HCT116 (cell line): ENCODE data around the gene CNTN4. TPM values are rescaled to one million over a fixed set of nuclear protein-coding genes. Genes with fewer than 3 reads are reported as not detected.

Experiments
- ATAC-seq: fragments of 200-7000 bp; cut with Tn5 transposase; 2 replicates; pipeline ENCODE4 v1.9.1; 2020; ENCODE audit warnings: mild to moderate bottlenecking, moderate library complexity
- BruUV-seq: library from RNA; stranded (reverse); fragments of 400-500 nt; replicated peaks from 2 replicates; lab custom pipeline; 2021; lab: Mats Ljungman, UMichigan
- CTCF ChIA-PET: fragments of 300-600 bp; sonication (Branson Sonifier 250); formaldehyde crosslinking; loops from one replicate; lab custom pipeline; 2021; ENCODE audit warnings: antibody characterized with exemption; lab: Charles Lee
- POLR2A ChIA-PET: fragments of 300-600, 350-600 bp; sonication (Branson Sonifier 250); formaldehyde crosslinking; loops from one replicate; lab custom pipeline; 2021; ENCODE audit warnings: antibody characterized with exemption; lab: Charles Lee
- RAD21 ChIA-PET, 2 experiments: fragments of 300-600 bp; sonication (Branson Sonifier 250); formaldehyde crosslinking; loops; one replicate each; lab custom pipeline; 2023; ENCODE audit warnings: low total read pairs in 2 of 2; ENCODE audit not compliant: uncharacterized antibody in 2 of 2, unreplicated experiment in 2 of 2, low non-redundant PET in 1 of 2; lab: Charles Lee
- DNase-seq: peaks from one replicate; pipeline ENCODE4 v3.0.0-alpha.2; 2010; ENCODE audit warnings: low read depth, low spot score
- H2AFZ ChIP-seq: fragments of 200-600 bp; shearing (Covaris generic), sonication (generic); 2 replicates; pipeline ENCODE4 v1.6.1; 2017; ENCODE audit warnings: low read depth, mixed run types, mixed read lengths, antibody characterized with exemption, low read length; ENCODE audit not compliant: poor library complexity, severe bottlenecking
- H3K27ac ChIP-seq: 2 replicates; pipeline ENCODE4 v1.5.1; 2012; ENCODE audit warnings: low read depth, low read length
- H3K27me3 ChIP-seq: fragments of 200-600 bp; sonication (generic); 2 replicates; pipeline ENCODE4 v1.6.1; 2016; ENCODE audit warnings: mixed run types, low read length, mixed read lengths; ENCODE audit not compliant: insufficient read depth
- H3K36me3 ChIP-seq, 2 experiments: fragments of 200-500 bp in 1 of 2; fragments of 200-600 bp in 1 of 2; sonication (Bioruptor generic) in 1 of 2; sonication (generic) in 1 of 2; 2 replicates each; pipeline versions ENCODE4 v1.5.1 to v1.6.1; 2014 to 2016; ENCODE audit warnings: low read length in 2 of 2, inconsistent platforms in 1 of 2, mixed read lengths in 1 of 2, mixed run types in 1 of 2; ENCODE audit not compliant: insufficient read depth in 2 of 2, control insufficient read depth in 1 of 2
- H3K4me1 ChIP-seq, 2 experiments: fragments of 200-600 bp in 1 of 2; sonication (generic) in 1 of 2; 2 replicates each; pipeline versions ENCODE4 v1.5.1 to v1.6.1; 2012 to 2017; ENCODE audit warnings: low read length in 2 of 2, inconsistent platforms in 1 of 2, mild to moderate bottlenecking in 1 of 2, mixed read lengths in 1 of 2, mixed run types in 1 of 2, moderate library complexity in 1 of 2; ENCODE audit not compliant: insufficient read depth in 2 of 2, control insufficient read depth in 1 of 2
- H3K4me2 ChIP-seq: fragments of 200-600 bp; sonication (generic); 2 replicates; pipeline ENCODE4 v1.6.1; 2017; ENCODE audit warnings: mixed run types, low read length, mixed read lengths
- H3K4me3 ChIP-seq, 2 experiments: fragments of 200-600 bp in 1 of 2; sonication (generic) in 1 of 2; replicated peaks in 1 of 2; 2 replicates each; pipeline ENCODE4 v1.5.1; 2011 to 2016; ENCODE audit warnings: low read length in 2 of 2, control low read depth in 1 of 2, low read depth in 1 of 2, mild to moderate bottlenecking in 1 of 2, mixed read lengths in 1 of 2, mixed run types in 1 of 2
- H3K79me2 ChIP-seq: fragments of 200-600 bp; sonication (generic); 2 replicates; pipeline ENCODE4 v1.6.1; 2017; ENCODE audit warnings: mild to moderate bottlenecking, mixed run types, low read length, moderate library complexity, mixed read lengths; ENCODE audit not compliant: insufficient read depth
- H3K9ac ChIP-seq: fragments of 200-600 bp; sonication (generic); 2 replicates; pipeline ENCODE4 v1.6.1; 2016; ENCODE audit warnings: low read length, mixed read lengths
- H3K9me2 ChIP-seq: fragments of 200-600 bp; sonication (generic), shearing (Covaris generic); 2 replicates; pipeline ENCODE4 v1.6.1; 2017; ENCODE audit warnings: mixed run types, mild to moderate bottlenecking, moderate library complexity; ENCODE audit not compliant: insufficient read depth
- H3K9me3 ChIP-seq, 2 experiments: fragments of 200-500 bp in 1 of 2; fragments of 200-600 bp in 1 of 2; sonication (Bioruptor generic) in 1 of 2; sonication (generic) in 1 of 2; 2 replicates each; pipeline ENCODE4 v1.6.1; 2014 to 2017; ENCODE audit warnings: low read length in 2 of 2, mixed read lengths in 2 of 2, inconsistent platforms in 1 of 2, low read depth in 1 of 2, mild to moderate bottlenecking in 1 of 2, mixed run types in 1 of 2, moderate library complexity in 1 of 2; ENCODE audit not compliant: control insufficient read depth in 1 of 2, insufficient read depth in 1 of 2
- H4K20me1 ChIP-seq: fragments of 200-600 bp; sonication (generic), shearing (Covaris generic); 2 replicates; pipeline ENCODE4 v1.6.1; 2017; ENCODE audit warnings: mixed run types, mild to moderate bottlenecking, moderate library complexity; ENCODE audit not compliant: insufficient read depth
- ATF3 ChIP-seq: IDR thresholded peaks from 2 replicates; pipeline ENCODE4 v1.6.1; 2012
- CBX3 ChIP-seq: IDR thresholded peaks from 2 replicates; pipeline ENCODE4 v1.6.1; 2012; ENCODE audit warnings: low read depth
- CEBPB ChIP-seq: IDR thresholded peaks from 2 replicates; pipeline ENCODE4 v1.6.1; 2012; ENCODE audit warnings: low read depth
- EGR1 ChIP-seq: IDR thresholded peaks from 2 replicates; pipeline ENCODE4 v1.6.1; 2012; ENCODE audit warnings: low read depth
- EZH2 ChIP-seq: fragments of 200-600 bp; sonication (generic); IDR thresholded peaks from 2 replicates; pipeline ENCODE4 v1.6.1; 2017; ENCODE audit warnings: antibody characterized with exemption, mixed run types
- EZH2phosphoT487 ChIP-seq: fragments of 200-600 bp; IDR thresholded peaks from 2 replicates; pipeline ENCODE4 v1.6.1; 2018; ENCODE audit warnings: antibody characterized with exemption, borderline replicate concordance
- FOSL1 ChIP-seq: IDR thresholded peaks from 2 replicates; pipeline ENCODE4 v1.6.1; 2012; ENCODE audit warnings: low read depth
- JUND ChIP-seq: IDR thresholded peaks from 2 replicates; pipeline ENCODE4 v1.6.1; 2012
- POLR2A ChIP-seq: IDR thresholded peaks from 2 replicates; pipeline ENCODE4 v1.7.0; 2011; ENCODE audit warnings: borderline replicate concordance; ENCODE audit not compliant: insufficient read depth, insufficient read length; ENCODE audit errors: extremely low read depth
- RAD21 ChIP-seq: IDR thresholded peaks from 2 replicates; pipeline ENCODE4 v1.6.1; 2012; ENCODE audit warnings: low read depth, mild to moderate bottlenecking
- SIN3A ChIP-seq: IDR thresholded peaks from 2 replicates; pipeline ENCODE4 v1.6.1; 2012; ENCODE audit warnings: low read depth
- SRF ChIP-seq: IDR thresholded peaks from 2 replicates; pipeline ENCODE4 v1.6.1; 2012; ENCODE audit warnings: low read depth
- YY1 ChIP-seq: IDR thresholded peaks from 2 replicates; pipeline ENCODE4 v1.6.1; 2011; ENCODE audit warnings: low read length, low read depth, moderate library complexity, mild to moderate bottlenecking; ENCODE audit not compliant: insufficient replicate concordance; ENCODE audit errors: extremely low read depth
- intact Hi-C: fragments of 100-400 bp; cut with micrococcal nuclease; formaldehyde crosslinking; loops from 2 replicates; pipeline ENCODE4 v1.10.0; 2022
- total RNA-seq: library from RNA; stranded (reverse); gene quantifications from one replicate; pipeline ENCODE4 v1.2.1, GENCODE V29; 2021; ENCODE audit not compliant: unreplicated experiment
- TF ChIP-seq, protein P1 (sequence below): IDR thresholded peaks from 2 replicates; pipeline ENCODE4 v1.6.1; 2011; ENCODE audit warnings: mild to moderate bottlenecking, low read length, moderate library complexity; ENCODE audit not compliant: insufficient replicate concordance; ENCODE audit errors: extremely low read depth
- TF ChIP-seq, protein P2 (sequence below): IDR thresholded peaks from 2 replicates; pipeline ENCODE4 v1.6.1; 2012; ENCODE audit warnings: low read depth

Gene CNTN4
- total RNA-seq, 1 experiment from 2014 or later, result not detected

DNA sequence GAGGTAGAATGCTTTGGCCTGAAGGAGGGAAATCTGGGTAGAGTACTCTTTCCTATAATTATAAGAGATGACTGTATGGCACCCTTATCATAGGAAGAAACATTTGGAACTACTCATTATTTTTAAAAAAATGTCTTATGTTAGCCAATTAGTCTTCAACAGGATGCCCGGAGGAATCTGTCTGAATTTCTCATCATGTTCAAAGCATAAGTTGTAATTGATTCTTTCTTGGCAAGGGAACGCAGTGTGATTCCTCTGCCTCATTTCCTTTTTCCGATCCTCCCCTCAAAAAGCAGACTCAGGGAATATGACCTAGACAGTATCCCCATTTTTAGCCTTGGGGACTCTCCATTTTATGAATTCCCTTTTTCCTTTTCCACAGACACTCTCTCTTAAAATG lies 846.5 kb downstream of the CNTN4 start:
- Histone ChIP-seq H3K4me2 (no peak overlapping the region), H3K4me1 (no peaks in the 10 kb centered on the region), H3K27ac (no peak overlapping the region), H3K9ac (no peak overlapping the region), H3K9me2 (no peaks in the 10 kb centered on the region), H3K9me3 (no peaks in the 10 kb centered on the region), H3K36me3 (no peaks in the 10 kb centered on the region), H3K4me3 (no peak overlapping the region), H2AFZ (no peak overlapping the region), H4K20me1 (no peaks in the 10 kb centered on the region), H3K27me3 (no peaks in the 10 kb centered on the region), H3K79me2 (no peaks in the 10 kb centered on the region)
- RAD21 ChIA-PET, result no interaction called here
- intact Hi-C loops, result no loop called here
- DNase-seq (no peak), ATAC-seq (no peak)
- no peak for TF ChIP-seq POLR2A
- no peak for TF ChIP-seq JUND
- TF ChIP-seq, protein P1, sequence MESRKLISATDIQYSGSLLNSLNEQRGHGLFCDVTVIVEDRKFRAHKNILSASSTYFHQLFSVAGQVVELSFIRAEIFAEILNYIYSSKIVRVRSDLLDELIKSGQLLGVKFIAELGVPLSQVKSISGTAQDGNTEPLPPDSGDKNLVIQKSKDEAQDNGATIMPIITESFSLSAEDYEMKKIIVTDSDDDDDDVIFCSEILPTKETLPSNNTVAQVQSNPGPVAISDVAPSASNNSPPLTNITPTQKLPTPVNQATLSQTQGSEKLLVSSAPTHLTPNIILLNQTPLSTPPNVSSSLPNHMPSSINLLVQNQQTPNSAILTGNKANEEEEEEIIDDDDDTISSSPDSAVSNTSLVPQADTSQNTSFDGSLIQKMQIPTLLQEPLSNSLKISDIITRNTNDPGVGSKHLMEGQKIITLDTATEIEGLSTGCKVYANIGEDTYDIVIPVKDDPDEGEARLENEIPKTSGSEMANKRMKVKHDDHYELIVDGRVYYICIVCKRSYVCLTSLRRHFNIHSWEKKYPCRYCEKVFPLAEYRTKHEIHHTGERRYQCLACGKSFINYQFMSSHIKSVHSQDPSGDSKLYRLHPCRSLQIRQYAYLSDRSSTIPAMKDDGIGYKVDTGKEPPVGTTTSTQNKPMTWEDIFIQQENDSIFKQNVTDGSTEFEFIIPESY, result no peak
- no peak for TF ChIP-seq EZH2phosphoT487
- TF ChIP-seq SRF, result no peak
- TF ChIP-seq YY1, result no peak
- no TSS peak for BruUV-seq
- CTCF ChIA-PET, result no interaction called here
- POLR2A ChIA-PET, result no interaction called here

DNA sequence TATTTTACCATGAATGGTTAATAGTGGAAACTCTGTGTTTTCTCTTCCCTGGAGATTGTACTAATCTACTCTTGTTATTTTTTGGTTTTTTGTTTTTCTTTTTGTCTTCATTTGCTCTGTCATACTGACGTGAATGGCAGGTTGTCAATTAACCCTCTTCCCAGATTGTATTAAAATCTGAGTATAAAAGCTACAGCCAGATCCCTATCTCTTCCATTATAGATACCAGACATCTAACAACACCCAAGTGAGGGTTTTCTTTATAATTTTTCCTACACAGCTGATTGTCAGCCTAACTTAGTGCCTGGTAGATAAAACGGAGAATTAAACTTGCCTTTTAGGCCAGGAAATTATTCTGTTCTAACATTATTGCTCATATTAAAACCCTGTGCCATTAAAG lies 848.9 kb downstream of the CNTN4 start:
- intact Hi-C loops, result no loop called here
- Histone ChIP-seq H4K20me1 (no peaks in the 10 kb centered on the region), H3K27me3 (no peaks in the 10 kb centered on the region), H3K79me2 (no peaks in the 10 kb centered on the region), H3K9ac (no peak overlapping the region), H3K36me3 (no peaks in the 10 kb centered on the region), H3K4me1 (no peaks in the 10 kb centered on the region), H3K9me2 (no peaks in the 10 kb centered on the region), H3K27ac (no peak overlapping the region), H3K4me3 (no peak overlapping the region), H2AFZ (no peak overlapping the region), H3K9me3 (no peaks in the 10 kb centered on the region), H3K4me2 (no peak overlapping the region)
- CTCF ChIA-PET, result no interaction called here
- no TSS peak for BruUV-seq
- POLR2A ChIA-PET, result no interaction called here
- DNase-seq (no peak), ATAC-seq (no peak)
- RAD21 ChIA-PET, result no interaction called here
- TF ChIP-seq YY1 (no peak), CEBPB (no peak), CBX3 (no peak), FOSL1 (no peak), EGR1 (no peak), ATF3 (no peak), JUND (no peak), SIN3A (no peak), RAD21 (no peak), EZH2 (no peak)
- TF ChIP-seq, protein P1, result no peak
- TF ChIP-seq, protein P2, sequence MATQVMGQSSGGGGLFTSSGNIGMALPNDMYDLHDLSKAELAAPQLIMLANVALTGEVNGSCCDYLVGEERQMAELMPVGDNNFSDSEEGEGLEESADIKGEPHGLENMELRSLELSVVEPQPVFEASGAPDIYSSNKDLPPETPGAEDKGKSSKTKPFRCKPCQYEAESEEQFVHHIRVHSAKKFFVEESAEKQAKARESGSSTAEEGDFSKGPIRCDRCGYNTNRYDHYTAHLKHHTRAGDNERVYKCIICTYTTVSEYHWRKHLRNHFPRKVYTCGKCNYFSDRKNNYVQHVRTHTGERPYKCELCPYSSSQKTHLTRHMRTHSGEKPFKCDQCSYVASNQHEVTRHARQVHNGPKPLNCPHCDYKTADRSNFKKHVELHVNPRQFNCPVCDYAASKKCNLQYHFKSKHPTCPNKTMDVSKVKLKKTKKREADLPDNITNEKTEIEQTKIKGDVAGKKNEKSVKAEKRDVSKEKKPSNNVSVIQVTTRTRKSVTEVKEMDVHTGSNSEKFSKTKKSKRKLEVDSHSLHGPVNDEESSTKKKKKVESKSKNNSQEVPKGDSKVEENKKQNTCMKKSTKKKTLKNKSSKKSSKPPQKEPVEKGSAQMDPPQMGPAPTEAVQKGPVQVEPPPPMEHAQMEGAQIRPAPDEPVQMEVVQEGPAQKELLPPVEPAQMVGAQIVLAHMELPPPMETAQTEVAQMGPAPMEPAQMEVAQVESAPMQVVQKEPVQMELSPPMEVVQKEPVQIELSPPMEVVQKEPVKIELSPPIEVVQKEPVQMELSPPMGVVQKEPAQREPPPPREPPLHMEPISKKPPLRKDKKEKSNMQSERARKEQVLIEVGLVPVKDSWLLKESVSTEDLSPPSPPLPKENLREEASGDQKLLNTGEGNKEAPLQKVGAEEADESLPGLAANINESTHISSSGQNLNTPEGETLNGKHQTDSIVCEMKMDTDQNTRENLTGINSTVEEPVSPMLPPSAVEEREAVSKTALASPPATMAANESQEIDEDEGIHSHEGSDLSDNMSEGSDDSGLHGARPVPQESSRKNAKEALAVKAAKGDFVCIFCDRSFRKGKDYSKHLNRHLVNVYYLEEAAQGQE, result no peak
